ENCODE results near the gene ARPC2.
"Not testable (repeated sequence)": the region's sequence is repeated elsewhere in the genome, so short reads cannot be mapped to it uniquely, and the experiment has no call there.

Gene ARPC2

GRCh38 chr2:218216674-218217359, at the start of gene ARPC2:
TSS of gene ARPC2 (plus strand) at chr2:218217189. CDS start at chr2:218217471, 282 bp downstream.
- DNase-seq (ENCODE audit: low spot score): peak; percentile 98

- no peak for DNase-seq (ENCODE audit: low spot score)
Measured at GRCh38 chr2:218168016-218168415, 49.0 kb upstream of the ARPC2 start.

DNA sequence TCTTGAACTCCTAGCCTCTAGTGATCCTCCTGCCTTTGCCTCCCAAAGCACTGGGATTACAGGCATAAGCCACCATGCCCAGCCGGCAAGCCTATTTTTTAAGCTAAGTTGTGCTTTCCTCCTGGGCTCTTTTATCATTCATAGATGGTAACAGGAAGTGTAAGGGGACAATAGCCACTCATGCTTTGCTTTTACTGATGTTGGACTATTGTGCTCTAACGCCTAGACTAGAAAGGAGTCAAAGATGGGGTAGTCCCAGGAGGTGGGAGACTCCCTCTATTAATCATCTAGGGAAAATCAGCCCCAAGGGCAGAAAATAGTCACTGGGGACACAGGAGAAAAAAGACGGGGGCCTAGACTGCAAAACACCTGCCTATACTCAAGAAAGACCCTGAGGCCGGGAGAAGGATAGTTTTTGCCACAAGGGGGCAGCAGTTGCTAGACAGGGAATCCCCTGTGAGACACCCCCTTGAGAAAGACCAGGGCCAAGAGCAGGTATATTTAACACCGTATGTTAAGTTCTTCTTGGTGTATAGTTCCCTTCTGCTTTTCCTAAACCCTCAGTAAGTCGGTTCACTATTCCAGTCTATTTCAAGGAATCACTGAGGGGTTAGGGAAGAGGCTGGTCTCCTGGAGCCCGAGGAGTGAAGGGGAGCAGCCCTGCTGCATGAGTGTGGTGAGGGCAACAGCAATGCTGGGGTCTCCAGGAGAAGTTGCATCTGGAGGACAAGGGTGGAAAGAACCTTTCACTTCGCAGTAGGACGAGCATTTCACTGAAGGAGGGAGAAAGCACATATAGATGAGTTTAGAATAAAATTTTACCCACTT, 48.1 kb upstream of the ARPC2 start:
- peak; percentile 86 for DNase-seq (ENCODE audit: low spot score)

DNA sequence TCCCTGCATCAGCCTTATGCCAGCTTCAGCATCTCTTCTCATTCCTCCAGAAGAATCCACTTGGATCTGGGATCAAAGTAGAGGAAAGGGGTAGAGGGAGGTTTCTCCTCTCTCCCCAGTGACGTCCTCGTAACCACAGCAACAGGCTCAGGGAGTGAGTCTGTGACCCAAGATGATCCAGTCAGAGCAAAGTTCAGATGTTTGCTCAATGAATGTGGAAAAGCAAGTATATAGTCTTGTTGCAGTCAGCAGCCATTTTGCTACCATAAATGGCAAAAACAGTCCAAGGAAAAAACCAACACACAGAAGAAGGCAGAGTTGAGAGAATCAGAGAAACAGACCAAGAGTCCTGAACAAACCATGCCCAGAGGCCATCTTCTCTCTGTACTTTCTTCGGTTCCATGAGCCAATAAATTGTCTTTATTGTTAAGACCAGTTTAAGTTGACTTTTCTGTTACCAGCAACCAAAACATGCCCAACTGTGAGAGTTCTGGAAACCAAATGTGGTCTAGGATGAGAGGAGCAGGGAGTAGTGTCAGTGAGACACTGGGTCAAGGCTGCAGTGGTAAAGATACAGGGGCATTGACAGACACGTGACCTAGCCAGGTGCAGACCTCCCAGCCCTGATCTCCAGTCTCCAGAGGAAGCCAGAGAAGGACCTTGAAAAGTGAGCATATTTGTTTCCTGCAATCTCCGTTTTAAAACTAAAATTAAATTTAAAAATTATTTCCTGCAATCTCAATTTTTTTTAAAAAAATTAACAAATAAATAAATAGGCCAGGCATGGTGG, 47.0 kb upstream of the ARPC2 start:
- DNase-seq (ENCODE audit: low spot score): no peak

- not testable (repeated sequence) for DNase-seq (ENCODE audit: low spot score)
Measured at GRCh38 chr2:218171744-218172143, 45.2 kb upstream of the ARPC2 start.

- no peak for DNase-seq (ENCODE audit: low spot score)
Measured at GRCh38 chr2:218172845-218173244, 44.1 kb upstream of the ARPC2 start.

- no peak for DNase-seq (ENCODE audit: low spot score)
Measured at GRCh38 chr2:218179782-218180181, 37.2 kb upstream of the ARPC2 start.

- no peak for DNase-seq (ENCODE audit: low spot score)
Measured at GRCh38 chr2:218180467-218181114, 36.4 kb upstream of the ARPC2 start.

GRCh38 chr2:218184331-218184730, 32.7 kb upstream of the ARPC2 start:
- DNase-seq (ENCODE audit: low spot score): no peak

- peak; percentile 91 for DNase-seq (ENCODE audit: low spot score)
Measured at GRCh38 chr2:218186355-218186766, 30.6 kb upstream of the ARPC2 start.

DNA sequence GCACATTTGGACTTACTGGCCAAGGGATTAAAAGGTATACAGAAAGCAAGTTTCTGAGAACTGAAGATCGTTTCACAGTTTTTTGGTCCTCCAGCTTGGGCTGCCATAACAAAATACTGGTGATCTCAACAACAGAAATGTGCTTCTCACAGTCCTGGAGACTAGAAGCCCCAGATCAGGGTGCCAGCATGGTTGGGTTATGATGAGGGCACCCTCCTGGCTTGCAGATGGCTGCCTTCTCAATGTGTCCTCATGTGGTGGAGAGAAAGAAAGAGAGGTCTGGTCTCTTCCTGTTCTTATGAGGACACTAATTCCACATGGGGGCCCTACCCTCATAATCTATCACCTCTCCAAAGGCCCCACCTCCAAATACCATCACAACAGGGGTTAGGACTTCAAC, 30.1 kb upstream of the ARPC2 start:
- DNase-seq (ENCODE audit: low spot score): no peak

DNA sequence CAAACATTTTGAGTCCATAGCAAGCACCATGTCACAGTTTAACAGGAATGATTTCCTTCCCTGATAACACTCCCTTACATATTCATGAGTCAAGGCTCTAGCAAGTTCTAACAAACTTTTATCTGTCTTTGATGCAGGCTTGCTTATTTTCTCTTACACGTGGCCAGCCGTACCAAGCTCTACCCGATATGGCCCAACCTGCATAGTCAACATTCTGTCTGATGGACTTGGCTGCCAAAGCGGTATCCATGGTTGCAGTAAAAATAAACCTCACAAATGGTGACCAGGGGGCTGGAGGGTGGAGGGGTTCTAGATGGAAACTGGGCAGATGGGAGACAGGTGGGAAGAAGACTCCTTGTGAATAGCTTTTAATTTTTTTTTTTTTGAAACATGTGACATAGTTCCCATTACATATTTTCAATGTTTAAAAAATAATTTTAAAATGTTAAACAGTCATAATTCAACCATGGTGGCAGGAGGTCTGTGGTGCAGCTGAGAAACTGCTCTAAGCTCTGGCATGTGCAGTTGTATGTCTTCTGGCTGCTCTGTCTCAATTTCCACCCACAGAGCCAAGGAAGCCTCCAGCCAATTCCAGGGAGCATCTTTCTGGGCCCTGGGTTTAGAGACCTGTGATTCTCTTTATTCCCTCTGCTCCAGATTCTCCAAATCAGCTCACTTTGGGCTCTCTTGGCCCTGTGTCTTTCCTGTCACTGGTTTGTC, 29.5 kb upstream of the ARPC2 start:
- no peak for DNase-seq (ENCODE audit: low spot score)

DNA sequence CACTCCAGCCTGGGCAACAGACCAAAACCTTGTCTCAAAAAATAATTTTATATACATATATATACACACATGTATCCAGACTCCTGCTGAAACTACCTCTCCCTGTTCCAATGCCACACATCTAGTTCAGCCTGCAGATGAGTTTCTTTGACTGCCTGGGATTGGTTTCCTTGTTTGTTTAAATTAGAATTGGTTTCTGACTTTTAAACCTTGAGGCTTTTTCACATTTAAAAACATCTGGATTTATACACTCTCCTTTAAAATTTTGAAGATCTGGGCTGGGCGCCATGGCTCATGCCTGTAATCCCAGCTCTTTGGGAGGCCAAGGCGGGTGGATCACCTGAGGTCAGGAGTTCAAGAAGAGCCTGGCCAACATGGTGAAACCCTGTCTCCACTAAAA, 28.5 kb upstream of the ARPC2 start:
- DNase-seq (ENCODE audit: low spot score): no peak

DNA sequence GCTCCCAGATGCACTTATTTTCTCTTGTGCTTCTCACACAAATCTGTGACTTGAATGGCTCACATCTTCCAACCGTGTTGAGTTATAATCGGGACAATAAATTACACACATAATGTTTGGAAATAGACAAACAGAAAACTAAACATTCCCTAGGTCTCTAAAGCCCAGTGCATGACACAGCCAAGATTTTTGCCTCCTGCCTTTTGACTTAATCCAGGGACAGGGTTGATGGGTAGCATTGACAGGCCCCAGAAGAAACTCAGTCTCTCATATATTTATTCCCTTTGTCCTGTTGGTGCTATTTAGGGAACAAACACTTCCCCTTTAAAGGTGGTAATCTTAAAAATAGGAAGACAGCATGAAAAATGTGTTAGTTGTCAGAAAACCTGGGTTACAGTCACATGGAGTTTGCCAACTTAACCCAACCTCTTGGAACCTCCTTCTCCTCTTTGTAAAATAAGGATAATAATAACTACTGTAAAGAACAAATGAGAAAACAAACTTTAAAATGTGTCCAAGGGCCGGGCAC, 24.0 kb upstream of the ARPC2 start:
- DNase-seq (ENCODE audit: low spot score): no peak

DNA sequence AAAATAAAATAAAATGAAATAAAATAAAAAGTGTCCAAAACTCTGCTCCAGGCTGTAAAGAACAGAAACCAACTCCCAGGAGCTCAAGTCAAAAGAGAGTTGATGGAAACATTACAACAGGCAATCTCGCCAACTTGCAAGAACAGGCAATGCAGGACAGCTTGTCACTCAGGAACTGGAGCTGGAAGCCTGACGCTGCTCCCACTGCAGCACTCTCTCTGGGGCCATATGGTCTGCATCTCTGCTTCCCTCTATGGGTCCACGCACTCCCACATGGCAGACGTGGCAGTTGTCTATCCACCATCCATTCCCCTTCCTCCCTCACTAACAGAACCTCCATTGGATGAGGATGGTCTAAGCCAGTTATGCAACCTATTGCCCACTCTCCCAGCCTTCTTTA, 23.3 kb upstream of the ARPC2 start:
- no peak for DNase-seq (ENCODE audit: low spot score)

GRCh38 chr2:218194880-218195279, 22.1 kb upstream of the ARPC2 start:
- DNase-seq (ENCODE audit: low spot score): no peak

- no peak for DNase-seq (ENCODE audit: low spot score)
Measured at GRCh38 chr2:218196974-218197373, 20.0 kb upstream of the ARPC2 start.

DNA sequence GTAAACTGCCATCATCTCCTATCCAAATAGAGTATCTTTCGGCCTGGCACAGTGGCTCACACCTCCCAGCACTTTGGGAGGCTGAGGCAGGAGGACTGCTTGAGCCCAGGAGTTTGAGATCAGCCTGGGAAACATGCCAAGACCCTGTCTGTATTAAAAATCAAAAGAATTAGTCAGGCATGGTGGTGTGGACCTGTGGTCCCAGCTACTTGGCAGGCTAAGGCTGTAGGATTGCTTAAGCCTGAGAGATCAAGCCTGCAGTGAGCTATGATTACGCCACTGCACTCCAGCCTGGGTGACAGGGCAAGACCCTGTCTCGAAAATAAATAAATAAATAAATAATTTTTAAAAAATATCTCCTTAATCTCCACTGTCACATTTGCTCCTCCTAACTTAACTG, 14.7 kb upstream of the ARPC2 start:
- DNase-seq (ENCODE audit: low spot score): no peak

GRCh38 chr2:218209078-218209477, 7.9 kb upstream of the ARPC2 start:
- DNase-seq (ENCODE audit: low spot score): no peak

GRCh38 chr2:218214116-218214515, 2.9 kb upstream of the ARPC2 start:
- no peak for DNase-seq (ENCODE audit: low spot score)

DNA sequence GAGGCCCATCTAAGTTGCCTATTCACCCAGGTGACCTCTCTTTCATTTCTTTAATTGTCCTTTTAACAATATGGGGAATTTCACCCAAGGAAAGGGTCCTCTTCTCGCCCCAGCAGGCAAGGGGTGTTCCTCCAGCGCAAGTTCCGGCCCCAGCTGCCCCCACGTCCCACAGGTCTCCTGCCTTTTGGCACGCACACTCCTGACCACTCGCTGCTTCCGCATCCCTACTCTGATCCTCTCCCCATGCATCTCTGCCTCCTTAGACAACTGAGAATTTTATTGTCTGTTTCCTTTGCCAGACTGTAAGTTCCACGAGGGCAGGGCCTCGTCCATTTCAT, 684 bp upstream of the ARPC2 start:
- no peak for DNase-seq (ENCODE audit: low spot score)

All from iPS-NIHi11 (cell line).